ENCODE data around the gene NDUFAF8.

The NDUFAF8 gene, protein sequence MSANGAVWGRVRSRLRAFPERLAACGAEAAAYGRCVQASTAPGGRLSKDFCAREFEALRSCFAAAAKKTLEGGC

DNA sequence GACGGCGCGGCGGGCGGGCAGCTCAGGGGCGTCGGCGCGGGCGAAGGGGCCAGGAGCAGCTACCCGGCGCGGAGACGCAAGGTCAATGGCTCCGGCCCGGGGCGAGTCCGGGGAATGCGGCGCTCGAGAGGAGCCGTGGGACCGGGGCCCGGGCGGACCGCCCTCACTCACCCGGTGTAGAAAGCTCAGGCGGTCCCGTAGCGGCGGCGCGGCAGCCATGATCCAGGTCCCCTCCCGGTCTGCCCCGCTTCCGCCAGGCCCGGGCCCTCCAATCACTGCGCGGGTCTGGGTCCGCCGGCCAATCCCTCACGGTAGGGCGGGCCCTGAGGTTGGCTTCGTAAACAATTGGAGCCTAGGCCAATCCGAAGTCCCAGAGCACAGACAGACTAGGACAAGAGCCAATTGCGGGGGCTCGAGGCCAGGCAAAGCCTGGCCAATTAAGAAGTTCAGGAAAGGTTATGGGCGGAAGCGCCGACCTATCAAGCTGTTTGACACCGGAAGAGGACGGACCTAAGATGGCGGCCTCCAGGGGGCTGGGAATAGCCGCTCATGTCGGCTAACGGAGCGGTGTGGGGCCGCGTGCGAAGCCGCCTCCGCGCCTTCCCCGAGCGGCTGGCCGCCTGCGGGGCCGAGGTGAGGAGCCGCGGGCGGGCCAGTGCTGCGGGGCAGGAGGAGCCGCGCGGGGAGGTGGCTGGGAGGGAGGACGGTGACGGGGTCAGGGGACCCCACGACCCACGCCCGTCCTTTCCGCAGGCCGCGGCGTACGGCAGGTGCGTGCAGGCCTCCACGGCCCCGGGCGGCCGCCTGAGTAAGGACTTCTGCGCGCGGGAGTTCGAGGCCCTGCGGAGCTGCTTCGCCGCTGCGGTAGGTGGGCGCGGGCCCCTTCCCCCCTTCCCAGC lies at the start of gene NDUFAF8, which contains the start of gene TEPSIN:
Gene NDUFAF8, plus strand, starts transcription at position 504 of the 899 bp plus-strand sequence. Its CDS starts 46 bp downstream, at position 550.
Gene TEPSIN, minus strand, starts transcription at position 241 of the 899 bp plus-strand sequence. Its CDS starts 22 bp downstream, at position 219.
- peak; percentile 94 for FAIRE-seq

DNA sequence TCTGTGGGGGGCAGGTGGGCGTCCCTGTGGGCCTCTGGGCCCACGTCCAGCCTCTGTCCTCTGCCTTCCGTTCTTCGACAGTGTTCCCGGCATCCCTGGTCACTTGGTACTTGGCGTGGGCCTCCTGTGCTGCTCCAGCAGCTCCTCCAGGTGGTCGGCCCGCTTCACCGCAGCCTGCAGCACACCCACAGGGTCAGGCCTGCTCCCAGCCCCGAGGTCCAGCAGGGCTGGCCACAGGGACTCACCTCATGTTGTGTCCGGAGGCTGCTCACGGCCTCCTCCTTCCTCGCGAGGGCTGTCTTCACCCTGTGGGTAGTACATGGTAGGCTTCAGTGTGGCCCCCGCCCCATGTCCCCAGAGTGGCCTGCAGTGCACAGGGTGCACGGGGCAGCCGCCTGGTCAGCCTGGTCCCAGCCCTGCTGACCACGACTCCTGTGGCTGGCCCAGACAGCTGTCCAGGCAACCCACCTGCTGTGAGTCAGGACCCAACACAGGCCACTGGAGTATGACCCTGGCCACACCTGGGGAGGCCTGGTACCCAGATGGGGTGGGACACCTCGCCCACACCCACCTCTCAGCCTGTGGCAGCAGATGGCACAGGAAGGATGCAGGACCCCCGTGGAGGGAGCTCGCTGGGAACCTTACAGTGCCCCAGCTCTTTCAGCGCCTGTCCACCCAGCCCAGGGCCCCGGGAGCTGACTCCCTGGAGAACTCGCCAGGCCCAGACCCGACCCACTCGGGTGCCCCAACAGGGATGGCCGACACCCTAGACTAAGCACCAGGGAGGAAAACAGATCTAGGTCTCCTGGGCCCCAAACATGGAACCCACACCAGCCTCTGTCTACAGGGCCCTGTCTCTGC lies 49.2 kb upstream of the NDUFAF8 start:
- no peak for FAIRE-seq

- FAIRE-seq: no peak
Measured at GRCh38 chr17:81190591-81190990, 48.5 kb upstream of the NDUFAF8 start.

DNA sequence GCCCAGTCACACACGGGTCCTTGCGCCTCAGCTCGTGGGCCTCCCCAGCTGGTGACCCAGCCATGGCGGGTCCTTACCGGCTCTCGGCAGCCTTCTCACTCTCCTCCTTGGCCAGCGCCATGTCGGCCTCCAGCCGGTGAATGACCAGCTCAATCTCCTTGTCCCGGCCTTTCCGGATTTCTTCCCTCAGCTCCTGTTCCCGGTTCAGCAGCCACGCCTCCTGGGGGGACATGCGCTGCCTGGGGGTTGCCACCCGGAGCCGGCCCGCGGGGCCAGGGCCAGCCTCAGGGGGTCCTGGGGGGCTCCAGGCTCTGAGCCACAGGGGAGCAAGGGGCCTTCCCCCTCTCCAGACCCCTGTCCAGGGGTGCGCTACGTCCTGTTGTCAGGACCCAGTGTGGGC lies 48.0 kb upstream of the NDUFAF8 start:
- FAIRE-seq: no peak

GRCh38 chr17:81191646-81192045 lies 47.5 kb upstream of the NDUFAF8 start:
- no peak for FAIRE-seq

GRCh38 chr17:81192386-81193050 lies 46.6 kb upstream of the NDUFAF8 start:
- FAIRE-seq: no peak

DNA sequence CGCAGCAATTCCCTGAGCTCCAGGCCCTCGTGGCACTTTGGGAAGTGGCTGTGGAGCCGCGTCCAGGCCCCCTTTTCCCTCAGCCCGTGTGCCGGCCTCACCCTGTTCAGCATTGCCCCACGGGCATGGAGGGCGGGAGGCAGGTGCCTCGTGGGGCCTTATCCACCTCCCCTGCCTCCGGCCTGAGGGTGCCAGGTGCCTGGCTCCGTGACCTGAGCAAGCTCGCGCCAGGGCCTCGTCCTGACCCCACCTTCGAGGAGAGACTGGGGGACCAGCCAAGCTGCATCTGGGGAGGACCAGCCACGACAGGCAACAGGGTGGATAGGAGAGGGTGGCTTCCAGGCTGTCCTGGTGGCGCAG lies 46.1 kb upstream of the NDUFAF8 start:
- FAIRE-seq: no peak

DNA sequence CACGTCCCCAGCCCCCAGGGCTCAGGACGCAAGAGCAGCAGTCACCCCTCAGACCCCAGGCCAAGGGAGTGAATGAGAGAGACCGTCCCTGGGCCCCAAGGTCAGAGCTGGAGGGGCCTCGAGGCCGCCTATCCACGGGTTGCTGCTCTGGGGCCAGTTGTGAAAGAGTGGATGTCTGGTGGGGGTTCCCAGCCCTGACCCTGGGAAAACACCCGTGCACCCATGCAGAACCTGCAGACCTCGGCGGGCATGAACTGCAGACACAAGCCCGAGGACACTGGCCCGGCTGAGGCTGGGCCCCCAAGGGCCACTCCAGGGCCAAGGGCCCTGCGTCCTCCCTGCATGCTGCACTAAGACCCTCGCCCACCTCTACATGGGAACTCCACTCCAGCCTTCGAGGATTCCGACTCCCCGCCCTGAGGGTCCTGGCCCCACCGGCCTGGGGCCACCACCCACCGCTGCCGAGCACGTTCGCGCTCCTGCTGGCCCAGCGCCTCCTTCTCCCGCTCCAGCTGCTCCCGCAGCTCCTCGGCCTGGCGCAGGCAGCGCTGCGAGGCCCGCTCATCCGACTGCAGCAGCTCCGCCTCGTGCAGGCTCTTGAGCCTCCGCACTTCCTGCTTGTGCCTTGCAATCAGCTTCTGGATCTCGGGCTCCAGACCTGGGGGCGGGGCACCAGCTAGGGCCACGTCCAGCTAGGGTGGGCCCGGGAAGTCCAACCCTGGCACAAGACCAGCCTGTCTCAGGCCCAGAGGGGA lies 45.5 kb upstream of the NDUFAF8 start:
- no peak for FAIRE-seq

DNA sequence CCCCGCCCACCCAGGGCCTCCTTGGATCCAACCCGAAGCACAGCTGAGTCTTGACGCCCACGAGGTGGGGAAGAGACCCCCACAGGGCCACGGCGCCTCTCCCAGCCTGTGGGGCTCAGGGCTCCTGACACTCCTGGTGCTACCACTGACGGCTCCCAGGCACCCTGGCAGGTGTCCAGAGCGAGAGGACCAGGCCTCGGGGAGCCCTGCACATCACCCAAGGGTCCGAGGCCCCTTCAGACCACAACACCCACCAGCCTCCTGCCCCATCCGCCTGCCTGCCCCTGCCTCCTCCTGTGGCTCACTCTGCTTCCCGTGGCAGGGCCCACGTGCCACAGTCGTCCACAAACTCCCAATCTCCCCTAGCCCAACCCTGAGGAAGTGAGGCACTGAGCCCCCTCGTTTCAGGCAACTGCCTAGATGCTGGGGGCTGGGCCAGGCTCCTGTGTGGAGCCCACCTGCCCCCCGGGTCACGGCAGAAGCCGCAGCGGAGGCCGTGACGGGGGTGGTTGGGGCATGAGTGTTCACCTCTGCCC lies 44.8 kb upstream of the NDUFAF8 start:
- FAIRE-seq: no peak

- no peak for FAIRE-seq
Measured at GRCh38 chr17:81194941-81195901, 43.9 kb upstream of the NDUFAF8 start.

GRCh38 chr17:81195941-81196495 lies 43.1 kb upstream of the NDUFAF8 start:
- FAIRE-seq: no peak

- no peak for FAIRE-seq
Measured at GRCh38 chr17:81196505-81197408, 42.4 kb upstream of the NDUFAF8 start.

DNA sequence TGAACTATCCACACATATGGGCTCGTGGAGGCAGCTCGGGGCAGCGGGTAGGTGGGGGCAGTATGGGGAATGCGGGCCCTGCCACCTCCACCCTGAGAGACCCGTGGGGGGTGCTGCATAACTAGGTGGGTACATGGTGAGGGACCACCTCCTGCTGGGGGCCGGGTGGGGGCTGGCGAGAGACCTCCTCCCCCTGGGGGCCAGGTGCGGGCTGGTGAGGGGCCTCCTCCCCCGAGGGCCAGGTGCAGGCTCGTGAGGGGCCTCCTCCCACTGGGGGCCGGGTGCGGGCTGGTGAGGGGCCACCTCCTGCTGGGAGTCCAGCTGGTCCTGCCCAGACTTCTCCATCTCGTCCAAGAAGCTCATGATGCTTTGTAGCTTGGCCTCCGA lies 41.7 kb upstream of the NDUFAF8 start:
- FAIRE-seq: no peak

- FAIRE-seq: no peak
Measured at GRCh38 chr17:81197831-81198490, 41.2 kb upstream of the NDUFAF8 start.

GRCh38 chr17:81198826-81199481 lies 40.2 kb upstream of the NDUFAF8 start:
- FAIRE-seq: no peak

DNA sequence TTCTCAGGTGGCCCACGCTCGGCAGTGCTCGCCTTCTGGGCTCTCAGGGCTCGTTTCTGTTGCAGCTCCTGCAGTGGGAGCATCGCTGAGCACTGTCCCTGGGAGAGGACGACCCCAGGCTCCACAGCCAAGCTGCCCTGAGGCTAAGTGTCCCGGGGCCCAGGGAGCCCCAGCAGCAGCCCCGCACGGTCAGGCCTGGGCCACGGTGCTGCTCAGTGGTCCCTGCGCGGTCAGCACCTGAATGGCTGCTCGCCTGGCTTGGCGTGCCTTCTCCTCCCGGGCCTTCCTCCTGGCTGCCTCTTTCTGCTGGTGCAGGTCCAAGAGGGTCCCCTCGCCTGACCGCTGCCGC lies 39.7 kb upstream of the NDUFAF8 start:
- FAIRE-seq: no peak

DNA sequence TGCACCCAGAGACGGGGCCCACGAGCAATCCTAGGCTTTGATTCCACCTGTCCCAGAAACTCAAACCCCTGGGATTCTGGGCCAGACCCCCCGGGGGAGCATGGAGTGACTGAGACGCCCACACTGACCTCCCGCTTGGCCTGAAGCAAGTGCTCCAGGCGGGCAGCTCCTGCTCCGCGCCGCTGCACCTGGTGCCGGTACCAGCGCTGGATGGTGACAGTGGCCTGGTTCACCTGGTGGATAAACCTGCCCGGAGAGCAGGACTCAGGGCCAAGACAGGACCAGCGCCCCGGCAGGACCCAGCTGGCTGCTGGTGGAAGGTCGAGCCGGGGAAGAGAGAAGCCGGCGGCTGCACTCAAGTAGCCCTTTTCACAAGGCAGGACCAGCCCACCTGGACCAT lies 38.9 kb upstream of the NDUFAF8 start:
- no peak for FAIRE-seq
